Transverse colon (tissue), 4 donors: Measurements from ENCODE around the gene NLRP12. TPM values are rescaled to one million over a fixed set of nuclear protein-coding genes. Genes with fewer than 3 reads are reported as not detected.

Experiments
- DNase-seq: peaks from one replicate; pipeline ENCODE4 v3.0.0-alpha.2; 2019
- H3K27ac ChIP-seq, 4 donors: fragments of 200-600 bp; sonication (generic); 2 replicates each; pipeline ENCODE4 v1.5.1; 2016 to 2018; ENCODE audit warnings: inconsistent platforms in 4 of 4
- H3K27me3 ChIP-seq: fragments of 200-600 bp; sonication (generic); 2 replicates; pipeline ENCODE4 v1.5.1; 2017; ENCODE audit warnings: inconsistent platforms
- H3K36me3 ChIP-seq, 4 donors: fragments of 200-600 bp; sonication (generic); 2 replicates each; pipeline ENCODE4 v1.5.1; 2017 to 2019; ENCODE audit warnings: inconsistent platforms in 4 of 4
- H3K4me1 ChIP-seq, 4 donors: fragments of 200-600 bp; sonication (generic); 2 replicates each; pipeline ENCODE4 v1.5.1; 2017 to 2020; ENCODE audit warnings: inconsistent platforms in 4 of 4
- H3K4me3 ChIP-seq, 4 donors: fragments of 200-600 bp; sonication (generic); 1 replicate in 1 of 4; 2 replicates in 3 of 4; pipeline versions ENCODE4 v1.5.1 to v1.6.1; 2017 to 2019; ENCODE audit warnings: inconsistent platforms in 4 of 4
- H3K9me3 ChIP-seq, 2 donors: fragments of 200-600 bp; sonication (generic); 2 replicates each; pipeline ENCODE4 v1.5.1; 2017 to 2019; ENCODE audit warnings: inconsistent platforms in 2 of 2
- EP300 ChIP-seq: sonication (generic); formaldehyde crosslinking; IDR thresholded peaks from one replicate; pipeline ENCODE4 v1.6.1; 2017; ENCODE audit warnings: antibody characterized with exemption, low read depth
- POLR2A ChIP-seq: fragments of 450-650 bp; IDR thresholded peaks from one replicate; pipeline ENCODE4 v1.6.1; 2016; ENCODE audit warnings: antibody characterized with exemption, mild to moderate bottlenecking, moderate library complexity
- POLR2AphosphoS5 ChIP-seq, 3 donors: sonication (generic); formaldehyde crosslinking; IDR thresholded peaks; one replicate each; pipeline ENCODE4 v1.6.1; 2016; ENCODE audit warnings: antibody characterized with exemption in 3 of 3
- WGBS, 2 donors: methylation state at CpG; one replicate each; pipeline ENCODE4 v1.1.5; 2018; ENCODE audit warnings: low coverage in 1 of 2; 5-methylcytosine and 5-hydroxymethylcytosine counted together
- in situ Hi-C, 4 donors: fragments of 200-750 bp; cut with MboI; loops; one replicate each; pipeline versions ENCODE4 v1.15.0 to v1.15.1; 2017; ENCODE audit warnings: low sequenced_read_pairs in 3 of 4, low pct_ligation_motif_present in 1 of 4, low pct_unique_long_range_greater_than_20kb in 1 of 4
- intact Hi-C: fragments of 100-400 bp; cut with DNase I; formaldehyde crosslinking; loops from one replicate; pipeline ENCODE4 v1.15.1; 2023; ENCODE audit warnings: low total_unique reads
- total RNA-seq, 4 donors: library from RNA; depleted of rRNA; stranded (reverse); fragments of >200 nt; gene quantifications; one replicate each; pipeline ENCODE4 v1.1.0, GENCODE V29; 2016
- TF ChIP-seq, protein P1 (sequence below), 5 experiments: fragments of 200-600 bp in 3 of 5; fragments of 450-650 bp in 2 of 5; sonication (generic) in 3 of 5; IDR thresholded peaks; 1 replicate in 2 of 5; 2 replicates in 3 of 5; pipeline ENCODE4 v1.5.1; 2016 to 2017; ENCODE audit warnings: antibody characterized with exemption in 5 of 5, inconsistent platforms in 3 of 5, mild to moderate bottlenecking in 2 of 5, moderate library complexity in 1 of 5

NLRP12 gene
- total RNA-seq, 4 donors from 2014 or later: 0.16 TPM; not detected in 3

- in situ Hi-C loops (loop anchor here in 2 of 4 donors (25.0 kb wide), 1 partner anchor 227 kb away; no protein-coding TSS in a partner anchor), intact Hi-C loops (no loop called here)
- Histone ChIP-seq H3K36me3 (no peaks in the 10 kb centered on the region), H3K9me3 (no peaks in the 10 kb centered on the region), H3K4me1 (no peaks in the 10 kb centered on the region), H3K27me3 (no peaks in the 10 kb centered on the region), H3K4me3 (no peak overlapping the region), H3K27ac (no peak overlapping the region)
- no peak for DNase-seq
- TF ChIP-seq EP300: no peak
- no peak for TF ChIP-seq POLR2A
- no peak for TF ChIP-seq POLR2AphosphoS5 (IDR thresholded peaks at IDR 0.05)
- TF ChIP-seq, protein P1, sequence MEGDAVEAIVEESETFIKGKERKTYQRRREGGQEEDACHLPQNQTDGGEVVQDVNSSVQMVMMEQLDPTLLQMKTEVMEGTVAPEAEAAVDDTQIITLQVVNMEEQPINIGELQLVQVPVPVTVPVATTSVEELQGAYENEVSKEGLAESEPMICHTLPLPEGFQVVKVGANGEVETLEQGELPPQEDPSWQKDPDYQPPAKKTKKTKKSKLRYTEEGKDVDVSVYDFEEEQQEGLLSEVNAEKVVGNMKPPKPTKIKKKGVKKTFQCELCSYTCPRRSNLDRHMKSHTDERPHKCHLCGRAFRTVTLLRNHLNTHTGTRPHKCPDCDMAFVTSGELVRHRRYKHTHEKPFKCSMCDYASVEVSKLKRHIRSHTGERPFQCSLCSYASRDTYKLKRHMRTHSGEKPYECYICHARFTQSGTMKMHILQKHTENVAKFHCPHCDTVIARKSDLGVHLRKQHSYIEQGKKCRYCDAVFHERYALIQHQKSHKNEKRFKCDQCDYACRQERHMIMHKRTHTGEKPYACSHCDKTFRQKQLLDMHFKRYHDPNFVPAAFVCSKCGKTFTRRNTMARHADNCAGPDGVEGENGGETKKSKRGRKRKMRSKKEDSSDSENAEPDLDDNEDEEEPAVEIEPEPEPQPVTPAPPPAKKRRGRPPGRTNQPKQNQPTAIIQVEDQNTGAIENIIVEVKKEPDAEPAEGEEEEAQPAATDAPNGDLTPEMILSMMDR (IDR thresholded peaks at IDR 0.05): no peak
- 92% methylated on average over 13 of the region's 13 CpGs; no CpG with 5 or more reads in 1 of the 2 donors for WGBS, 2 donors
These were observed 13.9 kb downstream of the NLRP12 start for GRCh38 chr19:53810187-53810546.

DNA sequence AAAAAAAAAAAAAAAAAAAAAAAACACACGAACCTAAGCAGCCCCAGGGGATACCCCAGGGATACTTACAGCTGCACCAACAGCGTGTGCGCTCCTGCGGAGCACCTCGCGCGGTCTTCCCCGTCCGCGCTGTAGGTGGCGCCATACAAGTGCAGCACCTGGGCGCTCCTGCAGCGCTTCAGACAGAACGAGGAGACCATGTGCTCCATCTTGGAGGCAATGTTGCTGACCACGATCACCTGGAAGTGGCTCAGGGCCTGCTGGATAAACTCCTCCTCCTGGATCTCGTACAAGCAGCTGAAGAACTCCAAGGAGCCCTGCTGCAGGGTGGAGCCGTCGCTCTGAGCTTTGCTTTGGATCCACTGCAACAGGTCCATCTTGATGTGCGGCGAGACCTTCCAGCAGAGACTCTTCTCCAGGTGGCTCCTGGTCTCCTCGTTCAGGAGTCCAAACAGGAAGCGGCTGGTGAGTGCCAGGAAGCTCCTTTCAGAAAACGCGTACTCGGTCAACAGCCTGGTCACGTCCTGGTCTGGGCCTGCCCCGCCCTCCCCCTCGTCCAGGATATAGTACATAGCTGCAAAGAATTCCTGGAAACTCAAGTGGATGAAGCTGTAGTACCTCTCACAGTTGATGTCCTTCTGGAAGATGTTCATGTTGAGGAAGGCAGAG lies 14.5 kb downstream of the NLRP12 start:
- H3K4me1 ChIP-seq: no peaks in the 10 kb centered on the region
- TF ChIP-seq POLR2AphosphoS5 (IDR thresholded peaks at IDR 0.05) (no peak), POLR2A (no peak), EP300 (no peak)
- TF ChIP-seq, protein P1 (IDR thresholded peaks at IDR 0.05): no peak
- H3K36me3 ChIP-seq: no peaks in the 10 kb centered on the region
- intact Hi-C loops: no loop called here
- in situ Hi-C loops: loop anchor here in 2 of 4 donors (25.0 kb wide), 1 partner anchor 228 kb away; no protein-coding TSS in a partner anchor
- no peak overlapping the region for H3K4me3 ChIP-seq
- H3K9me3 ChIP-seq: no peaks in the 10 kb centered on the region
- 77% methylated on average over 26 of the region's 28 CpGs; no CpG with 5 or more reads in 1 of the 2 donors for WGBS, 2 donors
- H3K27me3 ChIP-seq: no peaks in the 10 kb centered on the region
- no peak for DNase-seq
- H3K27ac ChIP-seq: no peak overlapping the region

DNA sequence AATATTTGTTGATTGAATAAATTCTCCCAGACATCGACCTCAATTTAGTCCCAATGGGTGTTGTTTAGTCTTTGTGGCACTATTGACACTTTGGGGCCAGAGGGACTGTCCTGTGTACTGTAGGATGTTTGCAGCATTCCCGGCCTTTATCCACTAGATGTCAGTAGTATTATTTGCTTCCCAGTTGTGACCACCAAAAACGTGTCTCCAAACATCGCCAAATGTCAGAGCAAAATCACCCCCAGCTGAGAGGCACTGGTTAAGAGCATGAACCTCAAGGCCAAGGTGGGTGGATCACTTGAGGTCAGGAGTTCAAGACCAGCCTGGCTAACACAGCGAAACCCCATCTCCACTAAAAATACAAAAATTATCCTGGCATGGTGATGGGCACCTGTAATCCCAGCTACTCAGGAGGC lies 15.4 kb downstream of the NLRP12 start:
- Histone ChIP-seq H3K4me1 (no peaks in the 10 kb centered on the region), H3K27me3 (no peaks in the 10 kb centered on the region), H3K9me3 (no peaks in the 10 kb centered on the region), H3K27ac (no peak overlapping the region), H3K4me3 (no peak overlapping the region), H3K36me3 (no peaks in the 10 kb centered on the region)
- DNase-seq: no peak
- no peak for TF ChIP-seq POLR2AphosphoS5 (IDR thresholded peaks at IDR 0.05)
- TF ChIP-seq, protein P1 (IDR thresholded peaks at IDR 0.05): peak in 2 of 5 experiments; percentile 10 to 16
- WGBS, 2 donors: 24 to 30% methylated on average over 2 to 5 of the region's 5 CpGs
- intact Hi-C loops (no loop called here), in situ Hi-C loops (loop anchor here in 2 of 4 donors (25.0 kb wide), 1 partner anchor 229 kb away; no protein-coding TSS in a partner anchor)

DNA sequence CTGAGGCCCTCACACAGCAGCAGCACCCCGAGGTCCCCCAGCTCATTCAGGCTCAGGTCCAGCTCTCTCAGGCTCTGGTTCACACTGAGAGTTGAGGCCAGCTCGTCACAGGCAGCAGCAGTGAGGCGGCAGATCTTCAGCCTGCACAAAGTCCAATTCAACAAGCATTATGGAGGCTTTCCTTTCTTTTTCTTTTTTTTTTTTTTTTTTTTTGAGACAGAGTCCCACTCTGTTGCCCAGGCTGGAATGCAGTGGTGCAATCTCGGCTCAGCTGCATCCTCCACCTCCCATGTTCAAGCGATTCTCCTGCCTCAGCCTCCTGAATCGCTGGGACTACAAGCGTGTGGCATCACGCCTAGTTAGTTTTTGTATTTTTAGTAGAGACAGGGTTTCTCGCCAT lies 22.9 kb downstream of the NLRP12 start:
- intact Hi-C loops (no loop called here), in situ Hi-C loops (loop anchor here in 2 of 4 donors (25.0 kb wide), 1 partner anchor 236 kb away; no protein-coding TSS in a partner anchor)

More for the DNA sequence above, 22.9 kb downstream of the NLRP12 start:
- 77% methylated on average over 9 of the region's 9 CpGs; no CpG with 5 or more reads in 1 of the 2 donors for WGBS, 2 donors
- no peak for DNase-seq
- Histone ChIP-seq H3K4me3 (no peak overlapping the region), H3K4me1 (no peaks in the 10 kb centered on the region), H3K27me3 (no peaks in the 10 kb centered on the region), H3K9me3 (no peaks in the 10 kb centered on the region), H3K36me3 (no peaks in the 10 kb centered on the region), H3K27ac (no peak overlapping the region)
- TF ChIP-seq POLR2A (no peak), POLR2AphosphoS5 (IDR thresholded peaks at IDR 0.05) (no peak), EP300 (no peak)
- TF ChIP-seq, protein P1 (IDR thresholded peaks at IDR 0.05): no peak
